ENCODE results near the gene IGSF3.

Gene IGSF3

DNA sequence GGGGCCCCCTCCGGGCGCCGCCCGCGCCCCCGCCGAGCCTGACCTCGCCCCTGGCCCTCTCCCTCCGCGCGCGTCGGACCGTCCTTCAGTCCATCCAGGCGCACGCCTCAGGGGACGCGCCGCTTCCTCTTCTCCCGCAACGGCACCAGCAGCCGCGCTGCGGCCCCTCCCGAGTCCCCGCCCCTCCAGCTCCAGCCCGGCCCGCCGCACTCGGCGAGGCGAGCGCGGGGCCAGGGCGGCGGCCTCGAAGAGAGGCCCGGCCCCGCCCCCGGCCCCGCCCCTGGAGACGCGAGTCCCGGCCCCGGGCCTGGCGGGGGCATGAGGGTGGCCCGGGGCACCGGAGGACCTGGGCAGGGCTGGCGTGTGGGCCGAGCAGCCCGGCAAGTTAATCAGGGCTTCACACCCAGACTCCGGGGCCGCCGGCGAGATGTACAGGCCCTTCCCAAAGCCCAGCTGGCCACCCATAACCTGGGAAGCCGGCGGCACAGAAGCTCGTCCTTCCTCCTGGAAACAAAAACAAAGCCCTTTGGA is at the start of gene IGSF3:
Gene IGSF3, minus strand, starts transcription at position 159 of the 531 bp plus-strand sequence. CDS start 1,407 bp downstream, outside the sequence.
- peak; percentile 72 for DNase-seq

GRCh38 chr1:116717318-116717717 is 49.8 kb upstream of the IGSF3 start:
- no peak for DNase-seq

DNA sequence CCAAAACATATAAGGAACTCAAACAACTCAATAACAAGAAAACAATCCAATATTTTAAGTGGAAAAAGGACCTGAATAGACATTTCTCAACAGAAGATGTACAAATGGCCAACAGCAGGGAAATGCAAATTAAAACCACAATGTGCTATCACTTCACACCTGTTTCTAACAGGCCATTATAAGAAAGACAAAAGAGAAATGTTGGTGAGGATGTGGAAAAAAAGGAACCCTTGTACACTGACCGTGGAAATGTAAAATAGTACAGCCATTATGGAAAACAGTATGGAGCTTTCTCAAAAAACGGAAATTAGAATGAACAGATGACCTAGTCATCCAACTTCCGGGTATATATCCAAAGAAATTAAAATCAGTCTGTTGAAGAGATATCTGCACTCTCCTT is 48.9 kb upstream of the IGSF3 start:
- no peak for DNase-seq

DNA sequence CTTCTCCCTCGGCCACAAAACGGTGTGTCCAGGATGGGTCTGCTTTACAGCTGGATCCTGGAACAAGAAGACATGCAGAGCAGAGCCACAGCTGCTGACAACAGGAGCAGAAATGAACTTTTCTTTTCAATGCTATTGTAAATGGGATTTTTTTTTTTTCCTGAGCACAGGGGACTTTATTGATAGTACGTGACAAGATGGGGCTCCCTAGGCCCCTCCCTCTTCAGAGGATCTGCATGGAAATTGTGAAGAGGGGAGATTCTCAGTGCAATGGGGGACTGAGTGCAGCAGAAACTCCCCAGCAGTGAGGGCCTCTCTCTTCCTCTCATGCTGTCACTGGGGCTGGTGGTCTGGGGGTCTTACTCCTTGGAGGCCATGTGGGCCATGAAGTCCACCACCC is 45.9 kb upstream of the IGSF3 start:
- no peak for DNase-seq

DNA sequence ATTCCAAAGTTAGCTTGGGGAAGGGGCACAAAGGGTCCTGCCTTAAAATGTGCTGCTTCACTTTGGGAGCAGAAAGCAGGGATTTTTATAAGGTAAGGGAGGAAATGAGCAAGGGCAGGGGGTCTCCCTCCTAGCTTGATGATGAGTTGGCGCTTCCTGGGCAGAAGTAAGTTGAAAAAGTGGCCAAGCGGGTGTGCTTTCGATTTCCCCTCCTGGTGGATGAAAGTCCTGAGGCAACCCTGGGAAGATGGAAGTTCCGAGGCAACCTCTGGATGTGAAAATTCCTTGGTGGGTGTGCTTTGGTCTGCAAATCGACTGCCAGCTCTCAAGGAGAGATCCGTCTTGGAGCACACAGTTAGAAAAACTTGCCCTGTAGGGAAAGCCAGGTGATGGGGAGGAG is 45.0 kb upstream of the IGSF3 start:
- no peak for DNase-seq

DNA sequence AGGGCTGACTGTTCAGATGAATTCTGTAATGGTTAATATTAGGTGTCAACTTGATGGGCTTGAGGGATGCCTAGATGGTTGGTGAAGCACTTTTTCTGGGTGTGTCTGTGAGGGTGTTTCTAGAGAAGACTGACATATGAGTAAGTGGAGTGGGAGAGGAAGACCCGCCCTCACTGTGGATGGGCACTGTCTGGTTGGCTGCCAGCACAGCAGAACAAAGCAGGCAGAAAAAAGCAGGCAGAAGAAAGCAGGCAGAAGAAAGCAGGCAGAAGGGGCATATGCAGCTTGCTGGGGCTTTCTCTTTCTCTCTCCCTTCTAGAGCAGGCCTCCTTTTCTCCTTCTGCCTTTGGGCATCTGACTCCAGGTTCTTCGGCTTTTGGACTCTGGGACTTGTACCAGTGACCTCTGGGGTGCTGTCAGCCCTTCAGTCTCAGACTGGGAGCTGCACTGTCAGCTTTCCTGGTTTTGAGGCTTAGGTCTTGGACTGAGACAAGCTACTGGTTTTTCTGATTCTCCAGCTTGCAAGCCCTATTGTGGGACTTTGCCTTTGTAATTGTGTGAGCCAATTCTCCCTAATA is 43.8 kb upstream of the IGSF3 start:
- peak; percentile 18 for DNase-seq

GRCh38 chr1:116710420-116711262 is 43.1 kb upstream of the IGSF3 start:
- DNase-seq = no peak

GRCh38 chr1:116709666-116710167 is 42.2 kb upstream of the IGSF3 start:
- no peak for DNase-seq

GRCh38 chr1:116708255-116708900 is 40.8 kb upstream of the IGSF3 start:
- no peak for DNase-seq

DNA sequence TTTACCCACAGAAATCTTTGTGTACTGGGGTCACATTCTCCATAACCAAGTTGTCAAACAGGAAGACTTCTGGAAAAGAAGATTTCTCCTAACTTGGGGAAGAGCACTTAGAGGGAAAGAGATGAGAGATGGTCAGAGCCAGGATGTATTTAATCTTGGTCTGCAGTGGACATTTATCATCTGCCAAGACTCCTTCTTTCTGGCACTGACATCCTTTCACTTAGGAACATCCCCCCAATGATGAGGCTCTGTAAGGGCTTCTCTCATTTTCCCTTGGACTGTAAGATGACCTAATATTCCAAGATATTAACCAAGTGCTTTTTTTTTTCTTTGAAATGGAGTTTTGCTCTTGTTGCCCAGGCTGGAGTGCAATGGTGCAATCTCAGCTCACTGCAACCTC is 39.3 kb upstream of the IGSF3 start:
- DNase-seq = no peak

DNA sequence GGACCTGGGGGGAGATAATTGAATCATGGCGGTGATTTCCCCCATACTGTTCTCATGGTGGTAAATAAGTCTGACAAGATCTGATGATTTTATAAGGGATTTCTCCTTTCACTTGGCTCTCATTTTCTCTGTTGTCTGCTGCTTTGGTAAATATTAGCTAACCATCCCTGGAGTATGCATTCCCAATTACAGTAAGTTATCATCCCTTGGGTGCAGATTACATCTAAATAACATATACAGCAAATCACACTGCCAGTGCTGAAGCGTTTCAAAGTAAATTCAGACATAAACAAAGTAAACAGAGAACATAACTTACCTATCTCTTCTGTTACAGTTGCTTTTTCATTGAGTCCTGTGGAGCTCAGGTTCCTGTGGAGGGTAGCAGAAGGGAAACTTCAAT is 38.6 kb upstream of the IGSF3 start:
- DNase-seq = no peak

GRCh38 chr1:116704278-116704677 is 36.7 kb upstream of the IGSF3 start:
- DNase-seq = no peak

- no peak for DNase-seq
These were observed 32.1 kb upstream of the IGSF3 start for GRCh38 chr1:116699605-116700004.

- DNase-seq = no peak
These were observed 30.7 kb upstream of the IGSF3 start for GRCh38 chr1:116698244-116698595.

DNA sequence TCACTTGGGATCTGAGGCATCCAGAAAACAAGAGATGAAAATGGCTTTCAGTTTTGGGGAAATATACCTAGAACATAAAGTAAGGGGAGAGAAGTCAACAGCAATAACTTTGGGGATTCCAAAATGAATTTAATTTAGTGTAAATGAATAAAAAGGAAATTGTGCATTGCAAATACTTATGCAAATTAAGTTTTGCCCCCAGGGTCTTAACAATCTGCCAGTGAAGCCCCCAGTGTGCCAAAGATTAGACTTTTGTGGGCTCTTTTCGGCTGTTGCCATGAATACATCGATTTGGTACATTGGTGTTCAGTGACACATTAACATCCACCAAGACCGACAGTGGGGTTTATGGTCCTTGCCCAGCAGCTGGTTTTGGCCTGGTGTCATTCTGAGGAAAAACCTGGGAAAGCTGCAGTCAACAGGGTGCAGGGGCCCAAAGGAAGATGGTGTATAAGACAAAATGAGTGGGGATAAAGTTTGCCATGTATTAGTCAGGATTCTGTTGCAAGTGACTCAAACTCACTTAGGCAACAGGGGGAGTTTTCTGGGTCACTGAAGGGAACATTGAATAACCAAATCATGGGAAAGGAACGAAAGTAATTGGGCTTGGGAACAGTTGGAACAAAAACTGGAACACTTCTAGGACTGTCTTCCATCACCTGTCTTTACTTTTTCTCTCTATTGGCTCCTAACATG is 30.2 kb upstream of the IGSF3 start:
- peak; percentile 5 for DNase-seq

- no peak for DNase-seq
These were observed 27.0 kb upstream of the IGSF3 start for GRCh38 chr1:116694524-116694923.

DNA sequence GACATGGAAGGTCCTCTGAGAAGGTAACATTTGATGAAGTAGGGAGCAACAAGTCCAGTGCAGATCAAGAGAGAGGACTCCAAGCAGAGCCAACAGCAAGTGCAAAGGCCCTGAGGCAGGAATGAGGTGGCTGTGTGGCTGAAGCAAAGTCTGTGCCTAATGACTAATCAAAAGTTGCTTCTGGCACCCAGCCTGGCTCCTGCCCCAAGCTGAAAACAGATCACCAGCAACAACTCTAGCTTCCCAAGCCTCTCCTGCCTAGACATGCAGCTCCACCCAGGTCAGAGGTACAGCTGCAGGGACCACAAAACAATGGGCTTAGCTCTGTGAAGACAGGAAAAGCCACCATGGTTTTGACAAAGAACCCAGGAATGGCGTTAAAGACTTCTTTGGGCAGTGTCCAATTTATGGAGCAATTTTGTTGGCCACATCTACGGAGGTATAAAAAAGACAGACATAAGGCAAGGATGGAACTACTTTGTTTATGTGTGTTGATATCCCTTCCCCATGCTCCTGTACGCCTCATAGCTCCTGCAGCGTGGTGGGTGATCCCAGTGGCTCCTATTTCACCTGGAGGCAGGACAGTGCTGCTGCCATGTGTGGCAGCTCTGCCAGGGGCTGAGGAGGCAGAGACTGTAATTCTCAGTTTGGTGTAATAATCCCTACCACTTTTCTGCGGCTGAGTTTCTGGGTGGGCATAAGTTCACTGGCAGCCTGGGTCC is 26.4 kb upstream of the IGSF3 start:
- no peak for DNase-seq

- no peak for DNase-seq
These were observed 25.3 kb upstream of the IGSF3 start for GRCh38 chr1:116692879-116693278.

DNA sequence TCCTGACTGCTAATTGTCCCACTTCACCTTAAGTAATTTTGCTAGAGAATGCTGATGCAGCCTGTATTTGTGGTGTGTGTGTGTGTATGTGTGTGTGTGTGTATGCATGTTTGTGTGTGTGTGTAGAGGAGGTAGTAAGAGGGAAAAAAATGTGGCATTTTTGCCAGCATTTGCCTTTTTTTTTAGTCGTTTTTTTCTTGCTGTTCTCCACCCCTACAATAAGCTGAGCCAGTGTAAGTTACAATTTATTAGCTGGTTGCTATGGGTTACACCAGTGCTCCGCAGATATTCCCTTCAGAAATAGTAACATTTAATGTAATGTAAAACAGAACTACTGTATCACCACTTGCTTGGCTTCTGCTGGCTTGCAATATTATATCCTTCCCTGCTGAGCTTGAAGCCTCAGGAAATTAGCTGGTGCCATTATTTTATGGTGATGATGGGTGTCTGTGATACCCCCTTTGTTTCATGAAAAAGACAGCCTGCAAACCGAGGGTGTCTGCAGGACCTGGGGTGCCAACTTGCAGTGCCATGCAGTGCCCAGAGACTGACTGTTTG is 23.4 kb upstream of the IGSF3 start:
- no peak for DNase-seq

- DNase-seq = no peak
These were observed 22.9 kb upstream of the IGSF3 start for GRCh38 chr1:116690396-116690848.

DNA sequence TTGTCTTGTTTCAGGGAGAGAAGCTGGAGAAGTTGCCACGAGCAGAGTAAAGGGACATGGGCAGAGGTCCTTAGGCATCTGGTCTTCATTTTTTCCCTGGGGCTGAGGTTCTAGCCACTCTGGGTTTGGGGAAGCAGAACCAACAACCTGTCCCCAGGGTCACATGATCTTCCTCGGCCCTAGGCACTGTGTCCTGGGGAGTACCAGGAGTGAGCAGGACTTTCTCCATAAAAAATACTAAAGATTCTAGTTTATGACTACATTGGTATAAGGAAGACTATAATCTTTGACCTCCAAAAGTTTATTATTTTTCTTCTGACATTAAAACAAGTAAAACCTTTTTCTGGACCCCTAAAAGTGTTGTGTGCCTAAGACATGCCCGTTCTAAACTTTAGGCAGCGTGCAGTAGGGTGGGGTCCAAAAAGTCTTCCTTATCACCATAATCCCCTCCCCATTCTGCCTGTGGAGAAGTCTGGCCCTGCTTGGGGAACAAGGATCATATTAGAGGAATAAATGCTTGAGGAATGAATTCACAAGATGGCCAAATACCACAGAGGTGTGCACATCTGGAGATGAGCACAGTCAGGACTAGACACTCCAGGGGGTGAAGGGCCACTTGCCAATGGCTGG is 19.3 kb upstream of the IGSF3 start:
- DNase-seq = no peak

Data from inflammatory macrophage treated with lipopolysaccharide for 4 hours (primary cell).